AG04450 (cell line): ENCODE results near the gene SPATA19. TPM values are rescaled to one million over a fixed set of nuclear protein-coding genes. Genes with fewer than 3 reads are reported as not detected.

Source experiments
- polyA plus RNA-seq: library from polyadenylated mRNA; depleted of rRNA; stranded (reverse); fragments of >200 nt; gene quantifications from 2 replicates; pipeline ENCODE4 v1.2.3, GENCODE V29; 2011; rRNA removed

SPATA19 gene
- polyA plus RNA-seq, 1 experiment: not detected

Other genes with a start within 250 kb of the SPATA19 start
- not detected in 2 replicates for gene IGSF9B, start 111.5 kb upstream of the SPATA19 start, polyA plus RNA-seq
- 66.2 and 79.6 TPM in 2 replicates for gene JAM3, start 223.6 kb upstream of the SPATA19 start, polyA plus RNA-seq